D721Med (cell line): Measurements from ENCODE around the gene MTMR3.

ENCODE experiments used
- DNase-seq: peaks from one replicate; pipeline ENCODE4 v3.0.0; 2011; ENCODE audit warnings: low spot score; ENCODE audit not compliant: insufficient read length
- FAIRE-seq: peaks from 2 replicates; lab custom pipeline; 2011; peaks lifted over from hg19 to GRCh38; lab: Jason Lieb, UNC
- TF ChIP-seq, protein P1 (sequence below): IDR thresholded peaks from 2 replicates; pipeline ENCODE4 v1.5.1; 2012; ENCODE audit warnings: mild to moderate bottlenecking, control low read depth; ENCODE audit not compliant: insufficient read depth; ENCODE audit errors: missing control alignments

Gene MTMR3

DNA sequence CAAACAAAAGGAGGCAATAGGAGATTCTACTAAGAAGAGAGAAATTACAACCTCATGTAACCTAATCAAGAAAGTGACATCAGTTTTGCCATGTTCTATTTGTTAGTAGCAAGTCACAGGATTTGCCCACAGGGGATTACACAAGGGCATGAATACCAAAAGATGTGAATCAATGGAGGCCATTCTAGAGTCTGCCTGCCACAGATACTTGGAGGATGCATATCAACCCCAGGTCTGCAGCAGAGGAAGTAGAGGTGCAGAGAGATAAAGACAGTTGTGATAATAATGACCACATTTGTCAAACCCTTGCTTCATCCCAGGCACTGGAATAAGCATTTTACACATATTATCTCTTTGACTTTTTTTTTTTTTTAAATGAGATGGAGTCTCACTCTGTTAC lies 42.5 kb upstream of the MTMR3 start:
- DNase-seq, result no peak
- TF ChIP-seq, protein P1, sequence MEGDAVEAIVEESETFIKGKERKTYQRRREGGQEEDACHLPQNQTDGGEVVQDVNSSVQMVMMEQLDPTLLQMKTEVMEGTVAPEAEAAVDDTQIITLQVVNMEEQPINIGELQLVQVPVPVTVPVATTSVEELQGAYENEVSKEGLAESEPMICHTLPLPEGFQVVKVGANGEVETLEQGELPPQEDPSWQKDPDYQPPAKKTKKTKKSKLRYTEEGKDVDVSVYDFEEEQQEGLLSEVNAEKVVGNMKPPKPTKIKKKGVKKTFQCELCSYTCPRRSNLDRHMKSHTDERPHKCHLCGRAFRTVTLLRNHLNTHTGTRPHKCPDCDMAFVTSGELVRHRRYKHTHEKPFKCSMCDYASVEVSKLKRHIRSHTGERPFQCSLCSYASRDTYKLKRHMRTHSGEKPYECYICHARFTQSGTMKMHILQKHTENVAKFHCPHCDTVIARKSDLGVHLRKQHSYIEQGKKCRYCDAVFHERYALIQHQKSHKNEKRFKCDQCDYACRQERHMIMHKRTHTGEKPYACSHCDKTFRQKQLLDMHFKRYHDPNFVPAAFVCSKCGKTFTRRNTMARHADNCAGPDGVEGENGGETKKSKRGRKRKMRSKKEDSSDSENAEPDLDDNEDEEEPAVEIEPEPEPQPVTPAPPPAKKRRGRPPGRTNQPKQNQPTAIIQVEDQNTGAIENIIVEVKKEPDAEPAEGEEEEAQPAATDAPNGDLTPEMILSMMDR, result no peak
- no peak for FAIRE-seq

DNA sequence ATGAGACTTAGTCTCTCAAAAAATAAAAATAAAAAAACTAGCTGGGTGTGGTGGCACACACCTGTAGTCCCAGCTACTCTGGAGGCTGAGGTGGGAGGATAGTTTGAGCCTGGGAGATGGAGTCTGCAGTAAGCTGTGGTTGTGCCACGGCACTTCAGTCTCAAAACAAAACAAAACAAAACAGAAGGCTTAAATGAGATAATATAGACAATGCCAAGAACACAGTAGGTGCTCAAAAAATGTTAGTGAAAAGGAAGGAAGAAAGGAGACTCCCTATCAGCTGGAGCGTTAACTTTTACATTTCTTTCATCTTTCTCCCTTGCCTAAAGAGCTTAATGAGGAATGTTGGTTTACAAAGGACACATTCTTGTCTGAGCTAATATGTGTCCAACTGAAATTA lies 40.8 kb upstream of the MTMR3 start:
- FAIRE-seq (no peak), DNase-seq (no peak)
- TF ChIP-seq, protein P1, result no peak

DNA sequence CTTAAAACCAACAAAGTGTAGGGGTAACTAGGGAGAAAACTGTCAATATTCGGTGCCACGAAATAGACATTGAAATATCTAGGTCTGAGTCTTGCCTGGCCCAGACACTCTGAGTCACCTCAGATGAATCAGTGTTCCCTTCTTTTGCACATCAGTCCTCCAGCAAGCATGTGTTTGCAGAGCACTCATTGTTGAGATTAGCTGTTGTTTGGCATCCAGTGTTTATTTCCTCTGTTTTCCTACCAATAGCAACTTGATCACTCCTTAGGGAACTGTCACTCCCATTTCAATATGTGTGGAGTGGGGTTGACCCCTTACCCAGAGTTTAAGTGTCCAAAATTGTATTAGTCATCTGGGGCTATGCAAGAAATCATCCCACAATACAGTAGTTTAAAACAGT lies 40.2 kb upstream of the MTMR3 start:
- FAIRE-seq (no peak), DNase-seq (no peak)
- TF ChIP-seq, protein P1, result no peak

DNA sequence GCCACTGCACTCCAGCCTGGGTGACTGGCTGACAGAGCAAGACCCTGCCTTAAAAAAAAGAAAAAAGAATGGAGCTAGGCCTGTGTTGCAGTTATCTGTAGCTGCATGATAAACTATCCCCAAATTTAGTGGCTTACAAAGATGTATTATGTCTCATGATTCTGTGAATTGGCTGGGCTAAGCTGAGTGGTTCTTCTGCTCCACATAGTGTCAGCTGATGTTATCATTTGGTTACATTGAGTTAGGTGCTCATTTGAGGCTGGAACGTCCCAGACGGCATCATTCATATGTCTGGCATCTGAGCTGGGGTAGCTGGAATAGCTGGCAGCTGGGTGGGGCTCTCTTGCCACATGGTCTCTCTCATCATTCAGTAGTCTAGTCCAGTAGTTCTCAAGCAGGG lies 36.7 kb upstream of the MTMR3 start:
- no peak for DNase-seq
- no peak for FAIRE-seq
- TF ChIP-seq, protein P1, result no peak

DNA sequence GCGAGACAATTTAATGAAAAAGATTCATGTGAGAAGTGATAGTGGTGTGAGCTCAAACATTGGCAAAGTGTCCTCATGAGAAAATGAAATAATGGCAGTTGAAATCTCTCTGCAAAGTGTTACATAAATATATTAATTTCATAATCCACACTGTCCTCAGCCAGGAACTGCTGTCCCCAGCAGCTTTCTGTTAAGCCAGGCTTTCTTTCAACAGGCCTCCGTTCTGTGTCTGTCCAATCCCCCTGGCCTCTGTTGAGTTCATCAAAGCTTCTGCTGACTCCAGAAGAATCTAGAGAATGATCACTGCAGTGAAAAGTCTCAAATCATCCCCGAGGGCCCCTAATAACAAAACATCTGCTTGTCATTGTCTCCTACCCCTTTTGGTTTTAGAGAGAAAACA lies 34.9 kb upstream of the MTMR3 start:
- no peak for DNase-seq
- FAIRE-seq, result no peak
- TF ChIP-seq, protein P1, result no peak

DNA sequence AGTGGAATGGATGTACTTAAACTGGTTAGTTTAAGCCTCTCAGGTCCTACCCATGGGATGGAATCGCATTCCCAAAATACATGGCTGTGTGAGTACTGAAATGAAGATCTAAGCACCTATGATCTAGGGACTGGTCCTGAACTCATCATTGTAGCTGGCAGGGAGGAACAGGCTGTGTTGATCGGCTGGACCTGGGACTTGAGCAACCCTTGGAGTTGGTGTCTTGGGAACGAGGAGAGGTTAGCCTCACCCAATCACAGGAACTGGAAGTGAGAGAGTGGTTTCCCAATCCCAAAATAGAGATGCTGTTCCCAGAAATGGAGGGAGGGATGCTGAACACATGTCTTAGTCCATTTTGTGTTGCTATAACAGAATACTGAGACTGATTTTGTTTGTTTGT lies 28.5 kb upstream of the MTMR3 start:
- FAIRE-seq (no peak), DNase-seq (no peak)
- TF ChIP-seq, protein P1, result no peak

DNA sequence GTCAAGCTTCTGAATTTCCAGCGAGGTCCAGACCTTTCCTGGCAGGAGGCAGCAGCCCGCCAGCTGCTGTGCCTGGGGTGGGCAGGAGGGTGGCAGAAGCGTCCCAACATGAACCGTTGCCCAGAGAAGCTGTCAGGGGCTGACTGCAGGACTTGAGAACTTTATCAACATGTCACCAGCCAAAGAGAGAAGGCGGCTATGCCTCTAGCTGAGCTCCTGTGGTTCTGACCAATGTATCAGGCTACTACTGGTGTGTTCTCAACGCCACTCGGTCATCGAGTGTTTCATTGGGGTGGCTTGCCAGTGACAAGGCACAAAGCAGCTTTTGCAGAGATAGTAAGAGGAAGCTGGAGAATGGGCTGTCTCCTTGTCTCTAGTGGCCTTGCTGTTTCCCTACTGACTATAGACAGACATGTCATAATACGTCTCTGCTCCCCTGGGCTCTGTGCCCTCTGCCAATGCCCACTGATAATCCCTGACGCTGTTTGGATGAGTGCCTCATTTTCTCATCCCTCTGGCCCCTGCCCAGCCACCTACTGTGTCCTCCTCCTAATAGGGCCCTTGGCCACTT lies 27.3 kb upstream of the MTMR3 start:
- FAIRE-seq (no peak), DNase-seq (no peak)
- TF ChIP-seq, protein P1, result no peak
